SK-N-MC (cell line): Measurements from ENCODE around the gene HNRNPM.

Experiments
- EZH2 ChIP-seq: fragments of 200-600 bp; sonication (generic); IDR thresholded peaks from one replicate; pipeline ENCODE4 v1.6.1; 2017; ENCODE audit warnings: antibody characterized with exemption
- POLR2AphosphoS5 ChIP-seq: IDR thresholded peaks from 2 replicates; pipeline ENCODE4 v1.6.1; 2012; ENCODE audit warnings: mild to moderate bottlenecking, low read depth, low read length, borderline replicate concordance

GRCh38 chr19:8490395-8490760, 45.6 kb downstream of the HNRNPM start:
- TF ChIP-seq EZH2: no peak
- no peak for TF ChIP-seq POLR2AphosphoS5
